HepG2 (cell line): ENCODE measurements around the gene MKRN3. TPM values are rescaled to one million over a fixed set of nuclear protein-coding genes. Genes with fewer than 3 reads are reported as not detected.

Source experiments
- ARID3A ChIP-seq: IDR thresholded peaks from 2 replicates; pipeline ENCODE4 v1.6.1; 2012; ENCODE audit warnings: low read depth, low read length, improper control_type of control experiment
- CREM ChIP-seq, 2 experiments: sonication (generic) in 1 of 2; formaldehyde crosslinking in 1 of 2; IDR thresholded peaks; 2 replicates each; pipeline versions ENCODE4 v1.4.0 to v1.6.1; 2016 to 2020; ENCODE audit warnings: antibody characterized with exemption in 1 of 2, mild to moderate bottlenecking in 1 of 2, missing genetic modification reagents in 1 of 2
- GLMP ChIP-seq: sonication (generic); formaldehyde crosslinking; IDR thresholded peaks from 2 replicates; pipeline ENCODE4 v1.9.0; 2021; ENCODE audit warnings: missing genetic modification reagents, mild to moderate bottlenecking, borderline replicate concordance
- HMGA1 ChIP-seq: sonication (generic); formaldehyde crosslinking; conservative IDR thresholded peaks from 2 replicates; pipeline ENCODE4 v1.4.0; 2020; ENCODE audit warnings: missing genetic modification reagents
- KLF9 ChIP-seq: IDR thresholded peaks from 2 replicates; pipeline ENCODE4 v1.6.1; 2016; ENCODE audit warnings: low read depth
- NFKB2 ChIP-seq: sonication (generic); formaldehyde crosslinking; IDR thresholded peaks from 2 replicates; pipeline ENCODE4 v1.4.0; 2020; ENCODE audit warnings: missing genetic modification reagents, borderline replicate concordance
- POLR2A ChIP-seq, 2 experiments: IDR thresholded peaks; 2 replicates each; pipeline ENCODE4 v1.6.1; 2011; ENCODE audit warnings: low read depth in 2 of 2, low read length in 2 of 2, mild to moderate bottlenecking in 1 of 2, moderate library complexity in 1 of 2; ENCODE audit not compliant: insufficient read depth in 1 of 2
- PRPF4 ChIP-seq: fragments of 200-400 bp; formaldehyde crosslinking; IDR thresholded peaks from 2 replicates; pipeline ENCODE4 v1.6.1; 2016; ENCODE audit warnings: low read length, low read depth; ENCODE audit not compliant: poor library complexity, severe bottlenecking
- RFX3 ChIP-seq: IDR thresholded peaks from 2 replicates; pipeline ENCODE4 v1.6.1; 2016; ENCODE audit warnings: missing biosample characterization, missing genetic modification reagents
- RXRA ChIP-seq: sonication (generic); formaldehyde crosslinking; IDR thresholded peaks from 2 replicates; pipeline ENCODE4 v1.5.1; 2020; ENCODE audit warnings: missing genetic modification reagents
- SAFB2 ChIP-seq: sonication (generic); formaldehyde crosslinking; IDR thresholded peaks from 2 replicates; pipeline ENCODE4 v1.5.1; 2020; ENCODE audit warnings: missing genetic modification reagents, low read depth, mild to moderate bottlenecking, borderline replicate concordance
- ZBTB4 ChIP-seq: sonication (generic); formaldehyde crosslinking; IDR thresholded peaks from 2 replicates; pipeline ENCODE4 v1.4.0; 2020; ENCODE audit warnings: missing genetic modification reagents, mild to moderate bottlenecking, borderline replicate concordance
- ZNF124 ChIP-seq: sonication (generic); formaldehyde crosslinking; IDR thresholded peaks from 2 replicates; pipeline ENCODE4 v1.4.0; 2020; ENCODE audit warnings: missing genetic modification reagents
- ZZZ3 ChIP-seq: sonication (generic); formaldehyde crosslinking; IDR thresholded peaks from 2 replicates; pipeline ENCODE4 v1.4.0; 2020; ENCODE audit warnings: missing genetic modification reagents, mild to moderate bottlenecking, borderline replicate concordance
- polyA plus RNA-seq, 8 experiments: library from polyadenylated mRNA; depleted of rRNA in 3 of 8; stranded (reverse) in 7 of 8; unstranded in 1 of 8; fragments of >200 nt; fragmentation: Illumina TruSeq in 4 of 8; extraction: Trizol in 4 of 8; gene quantifications; 2 replicates each; pipeline versions ENCODE4 v1.2.1 to v1.2.3, GENCODE V29; 2011 to 2016; ENCODE audit warnings: low read depth in 4 of 8, missing spikeins in 1 of 8, mixed read lengths in 1 of 8; ENCODE audit not compliant: insufficient read depth in 1 of 8
- total RNA-seq, 5 experiments: library from RNA; depleted of rRNA; stranded (reverse); fragments of >200 nt; fragmentation: Illumina TruSeq; extraction: Trizol; gene quantifications; 2 replicates each; pipeline ENCODE4 v1.2.3, GENCODE V29; 2016; ENCODE audit warnings: low read depth in 1 of 5
- TF ChIP-seq, protein P1 (sequence below), 2 experiments: sonication (generic) in 1 of 2; formaldehyde crosslinking in 1 of 2; IDR thresholded peaks; 2 replicates each; pipeline versions ENCODE4 v1.6.1 to v1.9.0; 2014 to 2022; ENCODE audit warnings: antibody characterized with exemption in 1 of 2, borderline replicate concordance in 1 of 2, inconsistent platforms in 1 of 2, low read depth in 1 of 2, missing genetic modification reagents in 1 of 2
- TF ChIP-seq, protein P2 (sequence below): IDR thresholded peaks from 2 replicates; pipeline ENCODE4 v1.6.1; 2016

MKRN3 gene
- total and polyA plus RNA-seq, 2 of the 13 experiments (the other 11 are each of a cell fraction or from before 2014, with no cell fraction given): 2.4 to 5.2 TPM

GRCh38 chr15:23565395-23566070 is at the start of gene MKRN3 (continued):
- TF ChIP-seq, protein P1, sequence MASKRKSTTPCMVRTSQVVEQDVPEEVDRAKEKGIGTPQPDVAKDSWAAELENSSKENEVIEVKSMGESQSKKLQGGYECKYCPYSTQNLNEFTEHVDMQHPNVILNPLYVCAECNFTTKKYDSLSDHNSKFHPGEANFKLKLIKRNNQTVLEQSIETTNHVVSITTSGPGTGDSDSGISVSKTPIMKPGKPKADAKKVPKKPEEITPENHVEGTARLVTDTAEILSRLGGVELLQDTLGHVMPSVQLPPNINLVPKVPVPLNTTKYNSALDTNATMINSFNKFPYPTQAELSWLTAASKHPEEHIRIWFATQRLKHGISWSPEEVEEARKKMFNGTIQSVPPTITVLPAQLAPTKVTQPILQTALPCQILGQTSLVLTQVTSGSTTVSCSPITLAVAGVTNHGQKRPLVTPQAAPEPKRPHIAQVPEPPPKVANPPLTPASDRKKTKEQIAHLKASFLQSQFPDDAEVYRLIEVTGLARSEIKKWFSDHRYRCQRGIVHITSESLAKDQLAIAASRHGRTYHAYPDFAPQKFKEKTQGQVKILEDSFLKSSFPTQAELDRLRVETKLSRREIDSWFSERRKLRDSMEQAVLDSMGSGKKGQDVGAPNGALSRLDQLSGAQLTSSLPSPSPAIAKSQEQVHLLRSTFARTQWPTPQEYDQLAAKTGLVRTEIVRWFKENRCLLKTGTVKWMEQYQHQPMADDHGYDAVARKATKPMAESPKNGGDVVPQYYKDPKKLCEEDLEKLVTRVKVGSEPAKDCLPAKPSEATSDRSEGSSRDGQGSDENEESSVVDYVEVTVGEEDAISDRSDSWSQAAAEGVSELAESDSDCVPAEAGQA (IDR thresholded peaks at IDR 0.05; ENCODE audit: low read depth): 0 out of 2 replicates have a peak, but pooled peaks have one; percentile 53
- TF ChIP-seq, protein P1 (CRISPR knock-in tag; IDR thresholded peaks at IDR 0.05; ENCODE audit: borderline replicate concordance): no peak
- no peak for TF ChIP-seq NFKB2
- no peak for TF ChIP-seq RXRA (CRISPR knock-in tag)
- no peak for TF ChIP-seq CREM (IDR thresholded peaks at IDR 0.05)
- no peak for TF ChIP-seq CREM (CRISPR knock-in tag; IDR thresholded peaks at IDR 0.05)
- TF ChIP-seq, protein P2, sequence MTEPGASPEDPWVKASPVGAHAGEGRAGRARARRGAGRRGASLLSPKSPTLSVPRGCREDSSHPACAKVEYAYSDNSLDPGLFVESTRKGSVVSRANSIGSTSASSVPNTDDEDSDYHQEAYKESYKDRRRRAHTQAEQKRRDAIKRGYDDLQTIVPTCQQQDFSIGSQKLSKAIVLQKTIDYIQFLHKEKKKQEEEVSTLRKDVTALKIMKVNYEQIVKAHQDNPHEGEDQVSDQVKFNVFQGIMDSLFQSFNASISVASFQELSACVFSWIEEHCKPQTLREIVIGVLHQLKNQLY (CRISPR knock-in tag): no peak
- no peak for TF ChIP-seq RFX3 (CRISPR knock-in tag)
- TF ChIP-seq ZNF124 (CRISPR knock-in tag): no peak
- TF ChIP-seq GLMP: no peak
- no peak for TF ChIP-seq KLF9 (CRISPR knock-in tag)
- peak; percentile 86 for TF ChIP-seq PRPF4
- TF ChIP-seq HMGA1: no peak
- TF ChIP-seq SAFB2 (CRISPR knock-in tag): no peak
- no peak for TF ChIP-seq ARID3A
- TF ChIP-seq POLR2A (IDR thresholded peaks at IDR 0.05; ENCODE audit: insufficient read depth in 1 of 2, low read depth in 2 of 2, low read length in 2 of 2): peak in 1 of 2 experiments; percentile 39; a peak in 1 of 4 replicates
- TF ChIP-seq ZBTB4: no peak
- TF ChIP-seq ZZZ3 (CRISPR knock-in tag): no peak
